IMR-90 (cell line): ENCODE measurements around the gene MBD2. TPM values are rescaled to one million over a fixed set of nuclear protein-coding genes. Genes with fewer than 3 reads are reported as not detected.
A peak's percentile ranks its signal among the peaks of the same experiment; 100 is the strongest.

ENCODE experiments used
- ATAC-seq: fragments of 200-7000 bp; cut with Tn5 transposase; 2 replicates; pipeline ENCODE4 v1.9.1; 2020; ENCODE audit warnings: low read depth, mild to moderate bottlenecking, moderate library complexity
- BruUV-seq: library from RNA; stranded (reverse); fragments of 400-500 nt; replicated peaks from 2 replicates; lab custom pipeline; 2021; lab: Mats Ljungman, UMichigan
- CTCF ChIA-PET: fragments of 300-600 bp; formaldehyde crosslinking; extraction: SDS; loops from one replicate; lab custom pipeline; 2021; ENCODE audit warnings: antibody characterized with exemption; lab: Yijun Ruan, JAX
- POLR2A ChIA-PET: fragments of 300-600 bp; sonication (Branson Sonifier 250); formaldehyde crosslinking; loops from one replicate; lab custom pipeline; 2022; ENCODE audit warnings: antibody characterized with exemption; ENCODE audit not compliant: unreplicated experiment; lab: Charles Lee
- DNase-seq: peaks from one replicate; pipeline ENCODE4 v3.0.0; 2013
- H2AFZ ChIP-seq: replicated peaks from 2 replicates; pipeline ENCODE3; 2013; ENCODE audit warnings: low read length, mild to moderate bottlenecking; ENCODE audit not compliant: poor library complexity
- H2AK5ac ChIP-seq: 2 replicates; pipeline ENCODE4 v1.6.1; 2013; ENCODE audit warnings: low read depth, low read length, inconsistent platforms
- H2AK9ac ChIP-seq: replicated peaks from 2 replicates; pipeline ENCODE3; 2013; ENCODE audit warnings: mild to moderate bottlenecking, low read depth, low read length, moderate library complexity; ENCODE audit not compliant: poor library complexity
- H2BK120ac ChIP-seq: 2 replicates; pipeline ENCODE4 v1.6.1; 2013; ENCODE audit warnings: low read depth, low read length, inconsistent platforms
- H2BK15ac ChIP-seq: 3 replicates; pipeline ENCODE4 v1.6.1; 2013; ENCODE audit warnings: low read depth, low read length, inconsistent platforms
- H2BK20ac ChIP-seq: 2 replicates; pipeline ENCODE4 v1.6.1; 2013; ENCODE audit warnings: low read depth, mild to moderate bottlenecking, inconsistent platforms, low read length, moderate library complexity
- H2BK5ac ChIP-seq: 2 replicates; pipeline ENCODE4 v1.6.1; 2013; ENCODE audit warnings: mild to moderate bottlenecking, low read depth, low read length, inconsistent platforms; ENCODE audit not compliant: poor library complexity, severe bottlenecking
- H3K14ac ChIP-seq: replicated peaks from 2 replicates; pipeline ENCODE4 v1.6.1; 2013; ENCODE audit warnings: low read depth, low read length, inconsistent platforms
- H3K18ac ChIP-seq: 2 replicates; pipeline ENCODE4 v1.6.1; 2013; ENCODE audit warnings: low read depth, low read length, control low read depth
- H3K23ac ChIP-seq: 2 replicates; pipeline ENCODE4 v1.6.1; 2013; ENCODE audit warnings: low read depth, low read length, inconsistent platforms
- H3K27ac ChIP-seq: 2 replicates; pipeline ENCODE4 v1.5.1; 2013; ENCODE audit warnings: mild to moderate bottlenecking, control low read depth, low read length; ENCODE audit not compliant: insufficient read depth
- H3K27me3 ChIP-seq: 2 replicates; pipeline ENCODE4 v1.6.1; 2013; ENCODE audit warnings: low read length; ENCODE audit not compliant: control insufficient read depth, insufficient read depth
- H3K36me3 ChIP-seq: 2 replicates; pipeline ENCODE4 v1.6.1; 2013; ENCODE audit warnings: low read length, mixed read lengths; ENCODE audit not compliant: control insufficient read depth, insufficient read depth
- H3K4ac ChIP-seq: 2 replicates; pipeline ENCODE4 v1.6.1; 2013; ENCODE audit warnings: low read depth, low read length, inconsistent platforms
- H3K4me1 ChIP-seq: 2 replicates; pipeline ENCODE4 v1.6.1; 2013; ENCODE audit warnings: low read length, mixed read lengths; ENCODE audit not compliant: control insufficient read depth, insufficient read depth
- H3K4me2 ChIP-seq: 2 replicates; pipeline ENCODE4 v1.6.1; 2013; ENCODE audit warnings: low read depth, mild to moderate bottlenecking, control low read depth, low read length, moderate library complexity
- H3K4me3 ChIP-seq: 2 replicates; pipeline ENCODE4 v1.5.1; 2013; ENCODE audit warnings: low read depth, mild to moderate bottlenecking, control low read depth, low read length, moderate library complexity; ENCODE audit not compliant: insufficient read depth
- H3K56ac ChIP-seq: 2 replicates; pipeline ENCODE4 v1.6.1; 2013; ENCODE audit warnings: low read length, inconsistent platforms; ENCODE audit not compliant: insufficient read depth; ENCODE audit errors: extremely low read depth
- H3K79me1 ChIP-seq, 2 experiments: 2 replicates each; pipeline ENCODE4 v1.6.1; 2013; ENCODE audit warnings: low read length in 2 of 2, inconsistent platforms in 1 of 2, low read depth in 1 of 2
- H3K9ac ChIP-seq: 2 replicates; pipeline ENCODE4 v1.6.1; 2013; ENCODE audit warnings: low read depth, low read length, control low read depth
- H3K9me1 ChIP-seq: 2 replicates; pipeline ENCODE4 v1.6.1; 2013; ENCODE audit warnings: low read length, inconsistent platforms; ENCODE audit not compliant: insufficient read depth
- H3K9me3 ChIP-seq: 2 replicates; pipeline ENCODE4 v1.6.1; 2013; ENCODE audit warnings: low read length; ENCODE audit not compliant: control insufficient read depth, insufficient read depth
- H4K20me1 ChIP-seq: 2 replicates; pipeline ENCODE4 v1.6.1; 2013; ENCODE audit warnings: low read length, inconsistent platforms; ENCODE audit not compliant: insufficient read depth
- H4K5ac ChIP-seq: 2 replicates; pipeline ENCODE4 v1.6.1; 2013; ENCODE audit warnings: mild to moderate bottlenecking, low read depth, low read length, control low read depth
- H4K8ac ChIP-seq, 2 experiments: 2 replicates each; pipeline ENCODE4 v1.6.1; 2013; ENCODE audit warnings: low read depth in 2 of 2, low read length in 2 of 2, control low read depth in 1 of 2, inconsistent platforms in 1 of 2
- H4K91ac ChIP-seq: 2 replicates; pipeline ENCODE4 v1.6.1; 2013; ENCODE audit warnings: low read depth, low read length, inconsistent platforms; ENCODE audit not compliant: insufficient read depth
- BHLHE40 ChIP-seq: fragments of 150-350 bp; IDR thresholded peaks from 2 replicates; pipeline ENCODE4 v1.6.1; 2016; ENCODE audit warnings: mild to moderate bottlenecking, low read depth, low read length
- MXI1 ChIP-seq: IDR thresholded peaks from 2 replicates; pipeline ENCODE4 v1.6.1; 2012; ENCODE audit warnings: low read depth, mild to moderate bottlenecking, low read length, moderate library complexity, borderline replicate concordance
- RCOR1 ChIP-seq: IDR thresholded peaks from 2 replicates; pipeline ENCODE4 v1.6.1; 2012; ENCODE audit warnings: mild to moderate bottlenecking, low read length, improper control_type of control experiment; ENCODE audit not compliant: insufficient replicate concordance
- WGBS, 2 experiments: methylation state at CpG; one replicate each; pipeline versions ENCODE4 v1.1.5 to v1.1.7; 2013; ENCODE audit warnings: missing lambda C conversion rate in 2 of 2; ENCODE audit not compliant: insufficient read length in 1 of 2; ENCODE audit errors: extremely low coverage in 2 of 2; 5-methylcytosine and 5-hydroxymethylcytosine counted together
- dilution Hi-C: fragments of 300-500 bp; cut with HindIII; formaldehyde crosslinking; loops from one replicate; pipeline ENCODE4 v1.14.3; 2018; ENCODE audit warnings: low sequenced_read_pairs; ENCODE audit not compliant: unreplicated experiment
- in situ Hi-C: fragments of 300-500 bp; cut with MboI; formaldehyde crosslinking; loops from 3 replicates; pipeline ENCODE4 v1.14.3; 2019; ENCODE audit warnings: low sequenced_read_pairs, inconsistent platforms, mixed read lengths
- intact Hi-C: fragments of 100-400 bp; cut with micrococcal nuclease; formaldehyde crosslinking; loops from 2 replicates; pipeline ENCODE4 v1.10.0; 2022
- polyA plus RNA-seq, 3 experiments: library from polyadenylated mRNA; depleted of rRNA; stranded (reverse); fragments of >200 nt; gene quantifications; 2 replicates each; pipeline ENCODE4 v1.2.3, GENCODE V29; 2012; ENCODE audit warnings: low replicate concordance in 1 of 3
- total RNA-seq: library from RNA; depleted of rRNA; stranded (reverse); fragments of >200 nt; gene quantifications from 2 replicates; pipeline ENCODE4 v1.2.3, GENCODE V29; 2012

The MBD2 gene
- total and polyA plus RNA-seq, 2 of the 4 experiments (the other 2 are of a cell fraction), result 9.7 to 29.5 TPM

GRCh38 chr18:54223568-54224241 lies 764 bp downstream of the MBD2 start:
- H3K9me3 ChIP-seq, result no peaks in the 10 kb centered on the region

More at GRCh38 chr18:54223568-54224241, 764 bp downstream of the MBD2 start:
- H3K18ac ChIP-seq, result no peak overlapping the region
- no peak overlapping the region for H3K4ac ChIP-seq
- H2AK9ac ChIP-seq, result peak overlapping the region; percentile 65
- peak overlapping the region; percentile 33; the same call in 1 of the 2 replicates for H2AK5ac ChIP-seq
- no peak overlapping the region for H2BK20ac ChIP-seq
- no peaks in the 10 kb centered on the region for H3K4me1 ChIP-seq
- H3K4me3 ChIP-seq, result peak overlapping the region; percentile 80
- ChIA-PET POLR2A (interaction anchor here (0.6 kb wide), 1 partner anchor 666 kb away, joined by 4 read pairs; no protein-coding TSS in a partner anchor), CTCF (no interaction called here)
- no peak overlapping the region for H4K8ac ChIP-seq
- WGBS, 2 experiments, result 0% methylated on average over 4 of the region's 39 CpGs; no CpG with 5 or more reads in 1 of the 2 experiments
- peak; percentile 6 for ATAC-seq
- H4K91ac ChIP-seq, result no peak overlapping the region
- intact Hi-C loops (loop anchor here (1.0 to 5.0 kb wide), 4 partner anchors 46 to 134 kb away; partner anchors contain the start of genes C18orf54, POLI and STARD6), dilution Hi-C loops (no loop called here), in situ Hi-C loops (no loop called here)
- H3K79me1 ChIP-seq, result peaks cover 5 to 25% of the 10 kb centered on the region in 2 experiments; a peak in 2 of 4 replicates
- H3K27me3 ChIP-seq, result no peaks in the 10 kb centered on the region
- H3K23ac ChIP-seq, result 0 out of 2 replicates have a peak overlapping the region, but pooled peaks have one; percentile 43
- peaks cover 5% of the 10 kb centered on the region; the same call in 1 of the 2 replicates for H3K9me1 ChIP-seq
- no peak overlapping the region for H4K5ac ChIP-seq
- peak overlapping the region; percentile 76 for H3K27ac ChIP-seq
- H3K4me2 ChIP-seq, result peak overlapping the region; percentile 87
- H4K20me1 ChIP-seq, result peaks cover 44% of the 10 kb centered on the region
- H3K56ac ChIP-seq, result no peak overlapping the region
- peak; percentile 80; the same call in 1 of the 2 replicates for TF ChIP-seq BHLHE40
- TF ChIP-seq MXI1, result peak; percentile 85; the same call in 1 of the 2 replicates
- TF ChIP-seq RCOR1, result no peak
- H2AFZ ChIP-seq, result peak overlapping the region; percentile 88
- no peak overlapping the region for H2BK15ac ChIP-seq
- no peak overlapping the region for H2BK120ac ChIP-seq
- peak overlapping the region; percentile 87 for H3K9ac ChIP-seq
- H3K36me3 ChIP-seq, result no peaks in the 10 kb centered on the region
- no TSS peak for BruUV-seq
- DNase-seq, result peak; percentile 92
- peak overlapping the region; percentile 55 for H2BK5ac ChIP-seq
- H3K14ac ChIP-seq, result no peak overlapping the region
